DOHH2 (cell line): ENCODE measurements around the gene FXN.

Source experiments
- CTCF ChIP-seq: fragments of 200-600 bp; sonication (generic); IDR thresholded peaks from one replicate; pipeline ENCODE4 v1.5.1; 2014; ENCODE audit warnings: antibody characterized with exemption, mild to moderate bottlenecking, low read depth, low read length; ENCODE audit not compliant: poor library complexity, severe bottlenecking
- EZH2phosphoT487 ChIP-seq: fragments of 200-600 bp; sonication (generic); IDR thresholded peaks from 2 replicates; pipeline ENCODE4 v1.6.1; 2017; ENCODE audit warnings: borderline replicate concordance, mild to moderate bottlenecking, antibody characterized with exemption, low read length, moderate library complexity, mixed read lengths

GRCh38 chr9:69049094-69049493 lies 13.5 kb downstream of the FXN start:
- TF ChIP-seq EZH2phosphoT487 (no peak), CTCF (no peak)
